Right lobe of liver (tissue), 4 donors: ENCODE results near the gene CTDP1.

Experiments
- CTCF ChIP-seq, 4 donors: fragments of 200-600 bp in 3 of 4; fragments of 450-650 bp in 1 of 4; IDR thresholded peaks; one replicate each; pipeline versions ENCODE4 v1.5.1 to v1.8.0; 2016 to 2022; ENCODE audit warnings: antibody characterized with exemption in 4 of 4, mild to moderate bottlenecking in 2 of 4
- POLR2A ChIP-seq: fragments of 450-650 bp; IDR thresholded peaks from one replicate; pipeline ENCODE4 v1.6.1; 2017; ENCODE audit warnings: antibody characterized with exemption, mild to moderate bottlenecking
- donor health status: DM: no; HTN: no; CAD: no.
- donor health status: DM: no; HTN: no; CAD: no.
- donor health status: DM: no; HTN: yes; CAD: no.

DNA sequence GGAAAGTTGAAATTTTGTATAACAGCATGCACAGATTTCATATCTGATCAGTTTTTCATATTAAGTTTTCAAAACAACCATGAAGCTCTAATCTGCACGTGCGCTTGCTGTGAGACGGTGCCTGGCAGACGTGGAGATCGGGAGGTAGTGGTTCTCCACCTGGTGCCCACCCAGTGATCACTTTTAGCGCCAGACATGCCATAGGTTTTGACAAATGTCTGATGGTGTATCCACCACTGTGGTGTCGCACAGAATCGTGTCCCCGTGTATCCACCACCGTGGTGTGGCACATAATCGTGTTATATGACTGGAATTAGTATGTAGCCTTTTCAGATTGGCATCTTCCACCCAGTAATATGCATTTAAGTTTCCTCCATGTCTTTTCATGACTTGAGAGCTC lies 77.2 kb downstream of the CTDP1 start:
- no peak for TF ChIP-seq CTCF (IDR thresholded peaks at IDR 0.05)
- TF ChIP-seq POLR2A, result no peak
